GM12892 (cell line): Measurements from ENCODE around the gene SLC9C2.

ENCODE experiments used
- POLR2A ChIP-seq: IDR thresholded peaks from 2 replicates; pipeline ENCODE4 v1.6.1; 2011; ENCODE audit warnings: low read depth, low read length, control low read depth
- POLR2AphosphoS5 ChIP-seq: IDR thresholded peaks from 2 replicates; pipeline ENCODE4 v1.6.1; 2011; ENCODE audit warnings: low read depth, low read length, control low read depth
- TAF1 ChIP-seq: IDR thresholded peaks from 2 replicates; pipeline ENCODE4 v1.6.1; 2011; ENCODE audit warnings: low read depth, mild to moderate bottlenecking, control low read depth, low read length, borderline replicate concordance

DNA sequence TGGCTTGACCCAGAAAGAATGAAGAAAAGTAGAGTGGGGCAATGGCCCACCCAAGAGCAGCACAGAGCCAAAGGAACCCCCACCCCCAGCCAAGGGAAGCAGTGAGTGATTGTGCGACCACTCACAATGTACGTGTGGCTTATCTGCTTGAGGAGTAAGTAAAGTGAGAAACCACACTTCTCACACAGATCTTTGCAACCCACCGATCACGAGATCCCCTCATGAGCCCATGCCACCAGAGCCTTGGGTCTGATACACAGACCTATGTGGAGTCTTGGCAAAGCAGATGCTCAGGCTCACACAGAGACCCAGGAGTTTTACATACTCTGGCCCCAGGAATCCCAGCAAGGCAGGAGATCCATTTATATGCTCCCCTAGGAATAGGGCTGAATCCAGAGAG, 14.0 kb upstream of the SLC9C2 start:
- no peak for TF ChIP-seq POLR2A
- no peak for TF ChIP-seq TAF1
- no peak for TF ChIP-seq POLR2AphosphoS5
